Measurements from ENCODE around the gene CADM3. TPM values are rescaled to one million over a fixed set of nuclear protein-coding genes. Genes with fewer than 3 reads are reported as not detected.

The CADM3 gene
- total and polyA plus RNA-seq, 4 donors: 46.4 to 263 (median 181) TPM

GRCh38 chr1:159211331-159212136, 40.1 kb downstream of the CADM3 start:
- H3K4me1 ChIP-seq (ENCODE audit: control insufficient read depth, insufficient read depth, low read length): peaks cover 4% of the 10 kb centered on the region
- DNase-seq (ENCODE audit: low read depth in 4 of 6, low spot score in 6 of 6): peak in 2 of 6 donors; percentile 73 to 87
- H3K27ac ChIP-seq (ENCODE audit: low read depth, low read length): no peak overlapping the region
- no peaks in the 10 kb centered on the region for H3K27me3 ChIP-seq (ENCODE audit: control insufficient read depth, insufficient read depth, low read length)
- H3K4me3 ChIP-seq (ENCODE audit: low read depth, low read length): no peak overlapping the region
- no peaks in the 10 kb centered on the region for H3K9me3 ChIP-seq (ENCODE audit: control insufficient read depth, insufficient read depth, low read length)
- WGBS (ENCODE audit: insufficient coverage): 58% methylated on average over 8 of the region's 11 CpGs
- H3K36me3 ChIP-seq (ENCODE audit: control insufficient read depth, insufficient read depth, low read length): no peaks in the 10 kb centered on the region

GRCh38 chr1:159212596-159212995, 41.2 kb downstream of the CADM3 start:
- H3K36me3 ChIP-seq (ENCODE audit: control insufficient read depth, insufficient read depth, low read length): no peaks in the 10 kb centered on the region
- DNase-seq (ENCODE audit: low read depth in 4 of 6, low spot score in 6 of 6): no peak
- no peaks in the 10 kb centered on the region for H3K9me3 ChIP-seq (ENCODE audit: control insufficient read depth, insufficient read depth, low read length)
- no peak overlapping the region for H3K27ac ChIP-seq (ENCODE audit: low read depth, low read length)
- 96% methylated on average over 3 of the region's 4 CpGs for WGBS (ENCODE audit: insufficient coverage)
- no peaks in the 10 kb centered on the region for H3K27me3 ChIP-seq (ENCODE audit: control insufficient read depth, insufficient read depth, low read length)
- no peak overlapping the region for H3K4me3 ChIP-seq (ENCODE audit: low read depth, low read length)
- peaks cover 4% of the 10 kb centered on the region for H3K4me1 ChIP-seq (ENCODE audit: control insufficient read depth, insufficient read depth, low read length)

DNA sequence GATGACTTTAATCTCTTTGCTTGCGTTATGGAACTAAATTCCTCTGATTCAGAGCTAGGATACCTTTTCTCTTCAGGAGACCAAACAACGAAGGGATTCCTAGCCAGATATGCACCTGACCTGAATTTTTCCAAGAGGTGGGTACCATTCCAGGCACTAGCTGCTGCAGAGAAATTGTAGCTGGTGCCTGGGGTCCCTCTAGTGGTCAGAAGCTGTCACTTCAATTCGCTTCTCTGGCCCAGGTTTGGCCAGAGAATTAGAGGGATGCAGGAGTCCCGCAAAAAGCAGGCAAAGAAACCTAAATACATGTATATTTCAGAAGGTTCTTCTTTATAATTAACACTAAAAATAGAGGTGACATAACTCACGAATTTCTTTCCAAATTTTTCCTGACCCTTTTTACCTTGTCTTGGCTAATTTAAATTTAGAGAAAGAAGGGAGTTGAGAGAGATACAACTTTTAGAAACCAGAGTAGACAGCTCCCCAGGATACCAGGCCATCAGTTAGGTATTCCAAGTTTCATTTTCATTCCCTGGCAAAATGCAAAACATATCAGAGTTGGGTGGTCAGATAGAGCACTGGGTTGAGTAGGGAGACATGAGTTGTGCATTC, 42.8 kb downstream of the CADM3 start:
- DNase-seq (ENCODE audit: low read depth in 4 of 6, low spot score in 6 of 6): peak in 3 of 6 donors; percentile 36 to 88 (median 75)
- Histone ChIP-seq H3K27me3 (ENCODE audit: control insufficient read depth, insufficient read depth, low read length) (no peaks in the 10 kb centered on the region), H3K4me3 (ENCODE audit: low read depth, low read length) (no peak overlapping the region), H3K4me1 (ENCODE audit: control insufficient read depth, insufficient read depth, low read length) (no peaks in the 10 kb centered on the region), H3K9me3 (ENCODE audit: control insufficient read depth, insufficient read depth, low read length) (no peaks in the 10 kb centered on the region), H3K36me3 (ENCODE audit: control insufficient read depth, insufficient read depth, low read length) (no peaks in the 10 kb centered on the region), H3K27ac (ENCODE audit: low read depth, low read length) (no peak overlapping the region)
- 0% methylated on average over 2 of the region's 5 CpGs for WGBS (ENCODE audit: insufficient coverage)

DNA sequence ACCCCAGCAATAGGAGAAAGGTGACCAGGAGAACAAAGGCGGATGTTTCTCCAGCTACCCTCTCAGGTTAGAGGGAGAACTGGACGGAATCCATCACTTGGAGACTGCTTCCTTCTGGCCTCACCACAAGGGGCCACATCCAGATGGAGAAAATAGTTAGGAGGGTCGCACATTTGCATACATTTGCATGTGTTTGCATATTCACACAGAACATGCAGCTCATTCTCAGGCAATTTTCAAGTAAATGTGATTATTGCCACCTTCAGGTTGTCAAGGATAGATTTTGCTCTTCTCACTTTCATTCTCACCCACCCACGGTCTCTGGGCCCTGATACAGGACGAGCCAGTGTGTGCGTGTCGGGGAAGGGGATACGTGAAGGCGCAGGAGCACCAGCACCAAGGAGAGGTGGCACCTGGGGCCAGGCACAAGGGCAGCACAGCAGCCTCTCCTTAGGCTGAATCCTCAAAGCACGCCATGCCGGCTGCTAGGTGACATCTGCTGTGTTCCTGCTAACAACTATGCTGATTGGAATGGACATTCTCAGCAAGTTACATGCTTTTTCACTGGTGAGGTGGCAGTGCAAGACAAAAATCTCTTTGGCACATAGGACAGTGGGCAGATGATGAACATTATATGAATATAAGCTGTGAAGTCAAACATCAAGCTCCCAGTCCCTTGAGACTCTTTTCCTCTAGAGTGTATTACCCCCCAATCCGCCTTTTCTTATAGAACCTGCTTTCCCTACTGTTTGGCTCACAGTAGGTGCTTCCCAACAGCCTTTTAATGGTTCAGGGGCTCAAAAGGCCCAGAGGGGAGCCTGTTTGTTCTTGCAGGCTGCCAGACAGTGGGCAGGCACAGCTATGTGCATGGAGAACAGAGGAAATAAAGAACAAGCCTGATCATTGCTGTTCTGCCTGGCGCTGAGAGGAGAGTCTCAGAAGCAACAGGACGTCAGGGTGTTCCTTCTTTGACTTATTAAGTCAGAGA, 47.5 kb downstream of the CADM3 start:
- Histone ChIP-seq H3K27ac (ENCODE audit: low read depth, low read length) (no peak overlapping the region), H3K9me3 (ENCODE audit: control insufficient read depth, insufficient read depth, low read length) (no peaks in the 10 kb centered on the region), H3K36me3 (ENCODE audit: control insufficient read depth, insufficient read depth, low read length) (no peaks in the 10 kb centered on the region), H3K27me3 (ENCODE audit: control insufficient read depth, insufficient read depth, low read length) (no peaks in the 10 kb centered on the region), H3K4me3 (ENCODE audit: low read depth, low read length) (no peak overlapping the region), H3K4me1 (ENCODE audit: control insufficient read depth, insufficient read depth, low read length) (no peaks in the 10 kb centered on the region)
- peak in 2 of 6 donors; percentile 52 to 68 for DNase-seq (ENCODE audit: low read depth in 4 of 6, low spot score in 6 of 6)
- 40% methylated on average over 10 of the region's 14 CpGs for WGBS (ENCODE audit: insufficient coverage)

- H3K36me3 ChIP-seq (ENCODE audit: control insufficient read depth, insufficient read depth, low read length): no peaks in the 10 kb centered on the region
- H3K27me3 ChIP-seq (ENCODE audit: control insufficient read depth, insufficient read depth, low read length): no peaks in the 10 kb centered on the region
- no peak overlapping the region for H3K4me3 ChIP-seq (ENCODE audit: low read depth, low read length)
- H3K27ac ChIP-seq (ENCODE audit: low read depth, low read length): no peak overlapping the region
- WGBS (ENCODE audit: insufficient coverage): 0% methylated on average over 1 of the region's 5 CpGs
- H3K4me1 ChIP-seq (ENCODE audit: control insufficient read depth, insufficient read depth, low read length): no peaks in the 10 kb centered on the region
- DNase-seq (ENCODE audit: low read depth in 4 of 6, low spot score in 6 of 6): no peak
- H3K9me3 ChIP-seq (ENCODE audit: control insufficient read depth, insufficient read depth, low read length): no peaks in the 10 kb centered on the region
Observed at GRCh38 chr1:159222075-159222865, 50.9 kb downstream of the CADM3 start.

DNA sequence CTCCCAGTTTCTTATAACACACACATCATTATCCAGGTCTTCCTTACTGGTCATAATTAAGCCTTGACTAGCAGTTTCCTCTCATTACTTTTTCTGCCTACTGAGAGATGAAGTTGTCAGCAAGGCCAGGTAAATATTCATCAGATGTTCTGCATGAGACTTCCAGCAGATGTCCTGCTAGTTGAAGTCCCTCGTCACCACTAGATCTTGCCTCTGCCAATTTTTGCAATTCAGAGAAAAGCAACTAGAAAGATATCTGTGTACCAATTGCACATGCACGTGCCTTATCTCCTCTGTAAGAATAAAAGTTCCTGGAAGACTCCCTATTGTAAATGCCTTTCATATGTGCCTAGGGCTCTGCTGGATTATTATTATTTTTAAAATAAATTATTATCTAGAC, 51.6 kb downstream of the CADM3 start:
- no peak overlapping the region for H3K27ac ChIP-seq (ENCODE audit: low read depth, low read length)
- H3K4me1 ChIP-seq (ENCODE audit: control insufficient read depth, insufficient read depth, low read length): no peaks in the 10 kb centered on the region
- H3K36me3 ChIP-seq (ENCODE audit: control insufficient read depth, insufficient read depth, low read length): no peaks in the 10 kb centered on the region
- H3K27me3 ChIP-seq (ENCODE audit: control insufficient read depth, insufficient read depth, low read length): no peaks in the 10 kb centered on the region
- DNase-seq (ENCODE audit: low read depth in 4 of 6, low spot score in 6 of 6): peak in 1 of 6 donors; percentile 25
- WGBS (ENCODE audit: insufficient coverage): 67% methylated on average over 1 of the region's 2 CpGs
- H3K4me3 ChIP-seq (ENCODE audit: low read depth, low read length): no peak overlapping the region
- H3K9me3 ChIP-seq (ENCODE audit: control insufficient read depth, insufficient read depth, low read length): no peaks in the 10 kb centered on the region

GRCh38 chr1:159228554-159228953, 57.1 kb downstream of the CADM3 start:
- no peaks in the 10 kb centered on the region for H3K36me3 ChIP-seq (ENCODE audit: control insufficient read depth, insufficient read depth, low read length)
- H3K27ac ChIP-seq (ENCODE audit: low read depth, low read length): no peak overlapping the region
- H3K27me3 ChIP-seq (ENCODE audit: control insufficient read depth, insufficient read depth, low read length): no peaks in the 10 kb centered on the region
- H3K4me1 ChIP-seq (ENCODE audit: control insufficient read depth, insufficient read depth, low read length): peaks cover 4% of the 10 kb centered on the region
- no peaks in the 10 kb centered on the region for H3K9me3 ChIP-seq (ENCODE audit: control insufficient read depth, insufficient read depth, low read length)
- no peak overlapping the region for H3K4me3 ChIP-seq (ENCODE audit: low read depth, low read length)
- 60% methylated on average over 1 of the region's 2 CpGs for WGBS (ENCODE audit: insufficient coverage)
- no peak for DNase-seq (ENCODE audit: low read depth in 4 of 6, low spot score in 6 of 6)

GRCh38 chr1:159229260-159229885, 58.0 kb downstream of the CADM3 start:
- DNase-seq (ENCODE audit: low read depth in 4 of 6, low spot score in 6 of 6): peak in 1 of 6 donors; percentile 6
- peaks cover 4% of the 10 kb centered on the region for H3K4me1 ChIP-seq (ENCODE audit: control insufficient read depth, insufficient read depth, low read length)
- no peaks in the 10 kb centered on the region for H3K9me3 ChIP-seq (ENCODE audit: control insufficient read depth, insufficient read depth, low read length)
- H3K27me3 ChIP-seq (ENCODE audit: control insufficient read depth, insufficient read depth, low read length): no peaks in the 10 kb centered on the region
- no peak overlapping the region for H3K4me3 ChIP-seq (ENCODE audit: low read depth, low read length)
- 60% methylated on average over 6 of the region's 8 CpGs for WGBS (ENCODE audit: insufficient coverage)
- no peak overlapping the region for H3K27ac ChIP-seq (ENCODE audit: low read depth, low read length)
- H3K36me3 ChIP-seq (ENCODE audit: control insufficient read depth, insufficient read depth, low read length): no peaks in the 10 kb centered on the region
